Kidney epithelial cell (primary cell): ENCODE results near the gene HSPD1. TPM values are rescaled to one million over a fixed set of nuclear protein-coding genes. Genes with fewer than 3 reads are reported as not detected.

Experiments
- DNase-seq: peaks from one replicate; pipeline ENCODE4 v3.0.0-alpha.2; 2010; ENCODE audit warnings: low read depth
- H3K27me3 ChIP-seq: 2 replicates; pipeline ENCODE4 v1.6.0; 2011; ENCODE audit warnings: low read length; ENCODE audit not compliant: control insufficient read depth, insufficient read depth
- H3K36me3 ChIP-seq: 2 replicates; pipeline ENCODE4 v1.5.1; 2011; ENCODE audit warnings: low read length; ENCODE audit not compliant: control insufficient read depth, insufficient read depth
- H3K4me3 ChIP-seq: 2 replicates; pipeline ENCODE4 v1.5.1; 2011; ENCODE audit warnings: low read depth, mild to moderate bottlenecking, control low read depth, low read length
- total RNA-seq: library from RNA; depleted of rRNA; stranded (reverse); fragments of >200 nt; gene quantifications from 2 replicates; pipeline ENCODE4 v1.2.3, GENCODE V29; 2015
- TF ChIP-seq, protein P1 (sequence below): IDR thresholded peaks from 2 replicates; pipeline ENCODE4 v1.5.1; 2011; ENCODE audit warnings: mild to moderate bottlenecking, moderate library complexity, low read length, control low read depth, inconsistent platforms; ENCODE audit not compliant: insufficient read depth, poor library complexity, severe bottlenecking

HSPD1 gene
- total RNA-seq, 1 donor from 2014 or later: 237 TPM

DNA sequence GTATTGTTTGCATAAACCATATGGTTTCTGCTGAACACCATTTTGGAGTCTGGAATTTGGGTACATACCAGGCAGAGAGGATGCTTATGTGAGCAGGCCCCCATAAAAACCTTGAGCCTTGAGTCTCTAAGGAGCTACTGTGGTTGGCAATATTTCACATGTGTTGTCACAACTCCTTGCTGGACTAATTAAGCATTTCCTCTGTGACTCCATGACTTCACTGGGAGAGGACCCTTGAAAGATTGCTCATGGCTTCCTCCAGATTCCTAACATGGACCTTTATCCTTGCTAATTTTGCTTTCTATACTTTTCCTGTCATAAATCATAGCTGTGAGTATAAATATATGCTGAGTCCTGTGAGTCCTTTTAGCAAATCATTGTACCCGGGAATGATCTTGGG, 53.9 kb downstream of the HSPD1 start:
- TF ChIP-seq, protein P1, sequence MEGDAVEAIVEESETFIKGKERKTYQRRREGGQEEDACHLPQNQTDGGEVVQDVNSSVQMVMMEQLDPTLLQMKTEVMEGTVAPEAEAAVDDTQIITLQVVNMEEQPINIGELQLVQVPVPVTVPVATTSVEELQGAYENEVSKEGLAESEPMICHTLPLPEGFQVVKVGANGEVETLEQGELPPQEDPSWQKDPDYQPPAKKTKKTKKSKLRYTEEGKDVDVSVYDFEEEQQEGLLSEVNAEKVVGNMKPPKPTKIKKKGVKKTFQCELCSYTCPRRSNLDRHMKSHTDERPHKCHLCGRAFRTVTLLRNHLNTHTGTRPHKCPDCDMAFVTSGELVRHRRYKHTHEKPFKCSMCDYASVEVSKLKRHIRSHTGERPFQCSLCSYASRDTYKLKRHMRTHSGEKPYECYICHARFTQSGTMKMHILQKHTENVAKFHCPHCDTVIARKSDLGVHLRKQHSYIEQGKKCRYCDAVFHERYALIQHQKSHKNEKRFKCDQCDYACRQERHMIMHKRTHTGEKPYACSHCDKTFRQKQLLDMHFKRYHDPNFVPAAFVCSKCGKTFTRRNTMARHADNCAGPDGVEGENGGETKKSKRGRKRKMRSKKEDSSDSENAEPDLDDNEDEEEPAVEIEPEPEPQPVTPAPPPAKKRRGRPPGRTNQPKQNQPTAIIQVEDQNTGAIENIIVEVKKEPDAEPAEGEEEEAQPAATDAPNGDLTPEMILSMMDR: no peak
- no peak overlapping the region for H3K4me3 ChIP-seq
- no peaks in the 10 kb centered on the region for H3K27me3 ChIP-seq
- no peaks in the 10 kb centered on the region for H3K36me3 ChIP-seq
- DNase-seq: no peak

DNA sequence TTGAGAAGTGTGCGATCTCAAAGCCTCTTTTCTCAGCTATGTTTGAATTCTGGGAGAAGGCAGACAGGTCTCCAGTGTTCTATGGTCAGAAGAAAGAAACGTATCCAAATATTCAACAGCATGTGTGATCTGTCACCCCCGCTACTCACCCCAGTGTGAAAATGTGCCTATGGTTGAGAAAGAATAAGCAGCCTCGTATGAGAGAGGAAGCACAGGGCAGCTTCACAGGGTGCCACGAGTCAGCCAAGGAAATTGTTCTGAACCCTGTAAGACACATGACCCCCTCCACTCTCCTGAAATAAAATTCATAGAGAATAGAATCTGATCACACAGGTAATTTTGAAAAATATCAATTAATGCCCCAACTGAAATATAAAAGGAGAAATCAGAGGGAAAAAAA, 56.8 kb downstream of the HSPD1 start:
- no peak for DNase-seq
- Histone ChIP-seq H3K27me3 (no peaks in the 10 kb centered on the region), H3K4me3 (no peak overlapping the region), H3K36me3 (no peaks in the 10 kb centered on the region)
- TF ChIP-seq, protein P1: no peak

DNA sequence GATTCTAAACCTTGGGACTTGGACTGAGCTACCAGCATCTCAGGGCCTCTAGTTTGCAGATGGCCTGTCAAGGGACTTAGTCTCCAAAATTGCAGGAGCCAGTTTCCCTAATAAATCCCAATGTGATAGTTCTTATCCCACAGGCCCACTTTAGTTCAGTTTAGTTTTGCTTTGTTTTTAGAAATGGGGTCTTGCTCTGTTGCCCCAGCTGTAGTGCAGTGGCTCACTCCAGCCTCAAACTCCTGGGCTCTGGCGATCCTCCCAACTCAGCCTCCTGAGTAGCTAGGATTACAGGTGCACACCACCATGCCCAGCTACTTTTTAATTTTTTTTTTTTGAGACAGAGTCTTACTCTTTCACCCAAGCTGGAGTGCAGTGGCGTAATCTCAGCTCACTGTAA, 62.3 kb downstream of the HSPD1 start:
- Histone ChIP-seq H3K36me3 (no peaks in the 10 kb centered on the region), H3K4me3 (no peak overlapping the region), H3K27me3 (no peaks in the 10 kb centered on the region)
- DNase-seq: no peak
- TF ChIP-seq, protein P1: no peak

Other genes starting within 250 kb of the HSPD1 start
- gene ANKRD44, start 189.1 kb downstream of the HSPD1 start, total RNA-seq: 2.4 and 4.3 TPM in 2 replicates
- gene SF3B1, start 64.8 kb downstream of the HSPD1 start, total RNA-seq: 141 and 148 TPM in 2 replicates
- gene COQ10B, start 46.3 kb downstream of the HSPD1 start, total RNA-seq: 24.2 and 26.4 TPM in 2 replicates
- gene HSPE1, start 539 bp upstream of the HSPD1 start, total RNA-seq: 91.7 and 96.5 TPM in 2 replicates
- 37.1 and 55.4 TPM in 2 replicates for gene MOB4, start 16.2 kb upstream of the HSPD1 start, total RNA-seq
- under 0.01 and 0.07 TPM in 2 replicates for gene RFTN2, start 175.7 kb upstream of the HSPD1 start, total RNA-seq
- gene MARS2, start 205.5 kb upstream of the HSPD1 start, total RNA-seq: 11.9 and 14.0 TPM in 2 replicates